ENCODE measurements around the gene SELENOS. TPM values are rescaled to one million over a fixed set of nuclear protein-coding genes. Genes with fewer than 3 reads are reported as not detected.
"Not testable (repeated sequence)": the region's sequence is repeated elsewhere in the genome, so short reads cannot be mapped to it uniquely, and the experiment has no call there.

The SELENOS gene
- total RNA-seq, 1 donor from 2014 or later: 46.9 TPM

DNA sequence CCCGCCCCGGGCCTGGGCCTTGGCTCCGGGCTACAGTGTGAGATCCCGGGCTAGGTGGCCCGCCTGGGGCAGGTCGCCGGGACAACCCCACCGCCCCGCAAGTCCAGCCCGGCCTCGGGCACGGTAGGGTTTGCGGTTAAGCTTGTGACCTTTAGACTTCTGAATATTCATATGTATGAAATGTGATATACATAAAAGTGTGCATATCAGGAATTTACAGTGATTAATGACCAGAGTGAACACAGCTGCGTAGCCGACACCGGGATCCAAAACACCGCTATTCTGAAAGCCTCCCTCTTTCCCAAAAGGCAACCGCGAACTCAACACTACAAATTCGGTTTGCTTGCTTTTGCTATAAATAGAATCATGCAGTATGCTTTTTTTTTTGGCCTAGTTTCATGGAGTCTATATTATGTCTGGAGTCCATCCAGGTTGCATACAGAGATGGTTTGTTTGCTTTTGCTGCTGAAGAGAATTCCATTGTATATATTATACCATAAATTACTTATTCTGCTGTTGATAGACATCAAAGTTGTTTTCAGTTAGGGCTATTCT is 18.4 kb upstream of the SELENOS start:
- Mint-ChIP-seq H3K9me3 (ENCODE audit: unreplicated experiment) (no peaks in the 10 kb centered on the region), H3K36me3 (ENCODE audit: unreplicated experiment) (no peaks in the 10 kb centered on the region), H3K27me3 (ENCODE audit: unreplicated experiment) (peaks cover 4% of the 10 kb centered on the region), H3K4me3 (ENCODE audit: unreplicated experiment) (peak overlapping the region; percentile 93), H3K27ac (ENCODE audit: unreplicated experiment) (peak overlapping the region; percentile 64), H3K4me1 (ENCODE audit: low read depth, unreplicated experiment) (peaks cover 14% of the 10 kb centered on the region)
- TF ChIP-seq, protein P1, sequence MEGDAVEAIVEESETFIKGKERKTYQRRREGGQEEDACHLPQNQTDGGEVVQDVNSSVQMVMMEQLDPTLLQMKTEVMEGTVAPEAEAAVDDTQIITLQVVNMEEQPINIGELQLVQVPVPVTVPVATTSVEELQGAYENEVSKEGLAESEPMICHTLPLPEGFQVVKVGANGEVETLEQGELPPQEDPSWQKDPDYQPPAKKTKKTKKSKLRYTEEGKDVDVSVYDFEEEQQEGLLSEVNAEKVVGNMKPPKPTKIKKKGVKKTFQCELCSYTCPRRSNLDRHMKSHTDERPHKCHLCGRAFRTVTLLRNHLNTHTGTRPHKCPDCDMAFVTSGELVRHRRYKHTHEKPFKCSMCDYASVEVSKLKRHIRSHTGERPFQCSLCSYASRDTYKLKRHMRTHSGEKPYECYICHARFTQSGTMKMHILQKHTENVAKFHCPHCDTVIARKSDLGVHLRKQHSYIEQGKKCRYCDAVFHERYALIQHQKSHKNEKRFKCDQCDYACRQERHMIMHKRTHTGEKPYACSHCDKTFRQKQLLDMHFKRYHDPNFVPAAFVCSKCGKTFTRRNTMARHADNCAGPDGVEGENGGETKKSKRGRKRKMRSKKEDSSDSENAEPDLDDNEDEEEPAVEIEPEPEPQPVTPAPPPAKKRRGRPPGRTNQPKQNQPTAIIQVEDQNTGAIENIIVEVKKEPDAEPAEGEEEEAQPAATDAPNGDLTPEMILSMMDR (IDR thresholded peaks at IDR 0.05; ENCODE audit: partially characterized antibody, unreplicated experiment): no peak
- no peak for DNase-seq

DNA sequence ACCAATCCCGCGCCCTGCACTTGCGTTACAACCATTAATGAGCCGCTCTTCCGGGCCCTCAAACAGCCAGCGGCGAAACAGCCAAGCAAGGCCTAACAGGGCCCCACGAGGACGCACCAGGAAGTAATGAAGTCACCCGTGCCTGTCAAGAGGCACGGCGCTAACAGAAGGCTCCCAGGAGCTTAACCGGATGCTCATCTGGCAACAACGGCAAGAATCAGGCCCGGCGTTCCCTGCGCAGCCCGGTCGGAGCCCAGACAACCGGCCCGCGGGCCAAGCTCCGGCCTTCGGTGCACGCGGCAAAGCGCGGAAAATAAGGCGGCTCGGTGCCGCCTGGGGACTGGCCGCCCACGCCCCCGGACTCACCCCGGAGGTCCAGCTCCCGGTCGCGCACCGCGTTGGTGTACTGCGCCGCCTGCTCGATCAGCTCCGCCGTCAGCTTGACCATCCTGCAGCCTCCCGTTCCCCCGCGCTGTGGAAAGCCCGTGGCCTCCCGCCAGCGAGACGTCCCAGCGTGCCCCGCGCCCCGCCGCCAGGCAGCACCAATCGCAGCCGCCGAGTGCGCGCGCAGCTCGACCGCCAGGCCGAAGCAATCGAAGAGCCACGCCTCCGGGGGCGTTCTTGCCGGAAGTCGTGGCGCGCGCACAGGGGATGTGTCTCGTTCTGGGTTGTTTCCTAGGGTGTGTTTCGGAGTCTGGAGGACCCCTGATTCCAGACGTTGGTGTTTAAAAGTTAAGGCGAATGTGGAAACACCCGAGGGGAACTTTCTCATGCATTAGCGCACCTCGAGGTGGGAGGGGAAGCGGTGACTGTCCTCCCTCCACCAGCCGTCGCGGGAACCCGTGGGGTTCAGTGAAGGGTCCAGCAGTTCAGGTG is 17.7 kb upstream of the SELENOS start, which contains the start of gene SNRPA1:
TSS of gene SNRPA1 (minus strand) at position 518 of the 876 bp plus-strand sequence. CDS start at position 448, 70 bp downstream.
- peak within 1 kb of the TSS; percentile 98 for H3K27ac Mint-ChIP-seq (ENCODE audit: unreplicated experiment)
- H3K27me3 Mint-ChIP-seq (ENCODE audit: unreplicated experiment): peaks cover 4% of the 10 kb centered on the region
- peaks cover 12% of the 10 kb centered on the region for H3K4me1 Mint-ChIP-seq (ENCODE audit: low read depth, unreplicated experiment)
- H3K36me3 Mint-ChIP-seq (ENCODE audit: unreplicated experiment): no peaks in the 10 kb centered on the region
- no peaks in the 10 kb centered on the region for H3K9me3 Mint-ChIP-seq (ENCODE audit: unreplicated experiment)
- peak within 1 kb of the TSS; percentile 93 for H3K4me3 Mint-ChIP-seq (ENCODE audit: unreplicated experiment)
- DNase-seq: peak; percentile 98
- TF ChIP-seq, protein P1 (IDR thresholded peaks at IDR 0.05; ENCODE audit: partially characterized antibody, unreplicated experiment): no peak

DNA sequence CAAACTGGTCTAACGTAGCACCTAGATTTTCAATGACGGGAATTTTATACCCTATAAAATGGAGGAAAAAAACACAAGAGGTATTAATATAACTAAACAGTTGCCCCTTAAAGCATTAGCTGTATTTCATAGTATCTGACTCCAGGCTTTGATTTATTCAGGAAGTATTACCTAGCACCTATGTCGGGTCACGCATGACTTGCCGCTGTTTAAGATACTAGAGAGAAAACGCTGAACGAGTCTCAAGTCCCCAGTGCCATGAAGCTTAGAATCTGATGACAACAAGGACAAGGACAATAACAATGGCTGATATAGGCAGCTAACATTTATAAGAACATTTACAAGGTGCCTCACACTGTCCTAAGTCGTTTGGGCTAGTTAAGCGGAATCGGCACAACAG is 15.8 kb upstream of the SELENOS start:
- DNase-seq: no peak
- H3K4me3 Mint-ChIP-seq (ENCODE audit: unreplicated experiment): peak overlapping the region; percentile 93
- no peaks in the 10 kb centered on the region for H3K36me3 Mint-ChIP-seq (ENCODE audit: unreplicated experiment)
- H3K9me3 Mint-ChIP-seq (ENCODE audit: unreplicated experiment): no peaks in the 10 kb centered on the region
- H3K27me3 Mint-ChIP-seq (ENCODE audit: unreplicated experiment): peaks cover 4% of the 10 kb centered on the region
- TF ChIP-seq, protein P1 (IDR thresholded peaks at IDR 0.05; ENCODE audit: partially characterized antibody, unreplicated experiment): no peak
- peak overlapping the region; percentile 98 for H3K27ac Mint-ChIP-seq (ENCODE audit: unreplicated experiment)
- H3K4me1 Mint-ChIP-seq (ENCODE audit: low read depth, unreplicated experiment): peaks cover 12% of the 10 kb centered on the region

DNA sequence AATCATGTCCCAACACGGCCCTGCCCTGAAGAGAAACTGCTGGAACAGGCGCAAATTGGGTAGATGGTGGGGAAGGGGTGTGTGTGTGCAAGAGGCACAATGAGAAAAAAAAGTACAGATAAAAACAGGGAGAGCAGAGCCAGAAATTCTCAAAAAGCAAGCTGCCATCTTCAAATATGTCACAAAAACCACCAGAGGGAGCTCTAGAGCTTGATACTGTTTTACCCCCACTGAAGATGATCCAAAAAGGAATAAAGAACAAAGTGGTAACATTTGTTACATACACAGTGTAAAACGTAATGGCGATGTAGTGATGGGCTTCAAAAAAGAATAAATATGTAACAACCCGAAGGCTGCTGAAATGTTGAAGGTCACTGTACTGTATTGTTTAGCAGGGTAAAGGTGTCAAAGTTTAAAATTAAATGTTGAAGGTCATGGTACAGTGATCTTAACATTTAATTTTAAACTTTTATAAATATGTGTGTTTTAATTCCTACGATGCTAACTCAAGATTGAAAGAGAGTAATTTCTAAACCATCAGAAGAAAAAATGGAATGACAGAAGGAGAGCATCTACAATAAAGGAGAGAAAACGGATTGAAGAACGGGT is 11.7 kb upstream of the SELENOS start:
- Mint-ChIP-seq H3K9me3 (ENCODE audit: unreplicated experiment) (no peaks in the 10 kb centered on the region), H3K27ac (ENCODE audit: unreplicated experiment) (no peak overlapping the region), H3K36me3 (ENCODE audit: unreplicated experiment) (no peaks in the 10 kb centered on the region), H3K27me3 (ENCODE audit: unreplicated experiment) (peaks cover 2% of the 10 kb centered on the region), H3K4me1 (ENCODE audit: low read depth, unreplicated experiment) (peaks cover 11% of the 10 kb centered on the region), H3K4me3 (ENCODE audit: unreplicated experiment) (no peak overlapping the region)
- DNase-seq: no peak
- TF ChIP-seq, protein P1 (IDR thresholded peaks at IDR 0.05; ENCODE audit: partially characterized antibody, unreplicated experiment): peak; percentile 75

DNA sequence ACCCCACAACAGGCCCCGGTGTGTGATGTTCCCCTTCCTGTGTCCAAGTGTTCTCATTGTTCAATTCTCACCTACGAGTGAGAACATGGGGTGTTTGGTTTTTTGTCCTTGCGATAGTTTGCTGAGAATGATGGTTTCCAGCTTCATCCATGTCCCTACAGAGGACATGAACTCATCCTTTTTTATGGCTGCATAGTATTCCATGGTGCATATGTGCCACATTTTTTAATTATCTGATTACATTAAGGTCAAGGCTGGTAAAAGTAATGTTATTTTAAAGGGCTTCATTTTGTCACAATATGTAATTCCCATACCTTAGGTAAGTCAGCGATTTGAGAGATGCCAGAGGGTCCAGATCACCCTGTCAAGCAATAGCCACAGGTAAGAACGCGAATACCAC is 10.1 kb upstream of the SELENOS start:
- not testable (repeated sequence) for H3K36me3 Mint-ChIP-seq (ENCODE audit: unreplicated experiment); H3K4me3 Mint-ChIP-seq (ENCODE audit: unreplicated experiment); H3K27me3 Mint-ChIP-seq (ENCODE audit: unreplicated experiment); DNase-seq; H3K9me3 Mint-ChIP-seq (ENCODE audit: unreplicated experiment); H3K4me1 Mint-ChIP-seq (ENCODE audit: low read depth, unreplicated experiment); H3K27ac Mint-ChIP-seq (ENCODE audit: unreplicated experiment)

Data from glutamatergic neuron (in vitro differentiated cells).